ENCODE results near the gene NFATC2IP.

- TF ChIP-seq POLR2AphosphoS5 (IDR thresholded peaks at IDR 0.05; ENCODE audit: borderline replicate concordance, low read depth, low read length) = no peak
- no peak for TF ChIP-seq EZH2 (IDR thresholded peaks at IDR 0.05)
- TF ChIP-seq FOXP2 (optimal IDR thresholded peaks at IDR 0.05; ENCODE audit: control extremely low read depth, extremely low read length, insufficient read depth) = no peak
Measured at GRCh38 chr16:28984619-28985135, 33.9 kb downstream of the NFATC2IP start, which contains the start of gene LAT.
